HUES6 (cell line): ENCODE results near the gene GRIP2.

Experiments used
- H3K27ac ChIP-seq: 2 replicates; pipeline ENCODE4 v1.7.0; 2013; ENCODE audit warnings: low read depth, mild to moderate bottlenecking, low read length, inconsistent platforms
- H3K27me3 ChIP-seq: 2 replicates; pipeline ENCODE4 v1.6.1; 2013; ENCODE audit warnings: low read length; ENCODE audit not compliant: control insufficient read depth, insufficient read depth
- H3K36me3 ChIP-seq: 2 replicates; pipeline ENCODE4 v1.6.1; 2013; ENCODE audit warnings: low read length; ENCODE audit not compliant: control insufficient read depth, insufficient read depth
- H3K4me1 ChIP-seq: 2 replicates; pipeline ENCODE4 v1.6.1; 2013; ENCODE audit warnings: low read length; ENCODE audit not compliant: control insufficient read depth, insufficient read depth
- H3K4me3 ChIP-seq: 2 replicates; pipeline ENCODE4 v1.5.1; 2013; ENCODE audit warnings: low read depth, low read length
- H3K9ac ChIP-seq: one replicate; pipeline ENCODE4 v1.6.1; 2013; ENCODE audit warnings: mild to moderate bottlenecking, low read length
- H3K9me3 ChIP-seq: 2 replicates; pipeline ENCODE4 v1.6.1; 2013; ENCODE audit warnings: low read depth, low read length; ENCODE audit not compliant: control insufficient read depth, insufficient read depth

The GRIP2 gene

DNA sequence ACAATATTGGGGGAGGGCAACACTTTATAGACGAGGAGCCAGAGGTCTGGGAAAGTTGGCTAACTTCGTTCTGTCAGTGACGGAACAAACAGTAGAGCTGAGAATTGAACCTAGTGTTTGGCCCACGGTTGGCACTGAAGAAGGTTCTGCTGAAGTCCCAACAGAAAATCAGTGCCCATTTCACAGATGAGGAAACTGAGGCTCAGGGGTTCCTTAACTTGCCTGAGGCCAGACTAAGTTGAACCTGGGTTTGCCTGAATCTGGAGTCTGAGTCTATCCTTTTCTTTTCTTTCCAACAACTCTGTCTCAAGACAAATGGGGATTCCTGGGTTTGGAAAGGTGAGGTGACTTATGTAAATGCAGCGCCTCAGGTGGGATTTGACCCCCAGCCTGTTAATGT lies 82.7 kb downstream of the GRIP2 start:
- H3K9ac ChIP-seq: no peak overlapping the region
- H3K27me3 ChIP-seq: no peaks in the 10 kb centered on the region
- no peak overlapping the region for H3K27ac ChIP-seq
- H3K4me3 ChIP-seq: no peak overlapping the region
- peaks cover 27% of the 10 kb centered on the region for H3K4me1 ChIP-seq
- H3K9me3 ChIP-seq: no peaks in the 10 kb centered on the region
- peaks cover 89% of the 10 kb centered on the region for H3K36me3 ChIP-seq

DNA sequence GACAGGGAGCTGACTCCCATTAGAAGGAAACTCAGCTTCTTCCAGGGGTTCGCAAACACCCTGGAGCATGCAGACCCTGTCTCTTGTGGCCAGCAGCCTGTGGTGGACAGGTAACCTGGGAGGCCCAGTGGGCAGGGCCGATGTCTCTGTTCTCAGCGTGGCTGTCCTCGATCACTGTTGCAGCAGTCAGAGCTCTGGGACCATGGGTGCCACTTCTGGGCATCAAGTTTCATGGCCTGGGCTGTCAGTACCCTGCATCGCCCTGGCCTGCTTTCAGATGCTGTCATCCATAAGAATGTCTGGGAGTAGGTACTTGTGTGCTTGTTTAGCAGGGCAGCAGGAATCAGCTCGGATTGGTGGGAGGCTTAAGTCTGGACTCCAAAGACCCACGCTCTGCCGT lies 83.3 kb downstream of the GRIP2 start:
- no peak overlapping the region for H3K27ac ChIP-seq
- H3K4me1 ChIP-seq: peaks cover 20% of the 10 kb centered on the region
- H3K27me3 ChIP-seq: no peaks in the 10 kb centered on the region
- no peaks in the 10 kb centered on the region for H3K9me3 ChIP-seq
- no peak overlapping the region for H3K9ac ChIP-seq
- peaks cover 89% of the 10 kb centered on the region for H3K36me3 ChIP-seq
- no peak overlapping the region for H3K4me3 ChIP-seq

DNA sequence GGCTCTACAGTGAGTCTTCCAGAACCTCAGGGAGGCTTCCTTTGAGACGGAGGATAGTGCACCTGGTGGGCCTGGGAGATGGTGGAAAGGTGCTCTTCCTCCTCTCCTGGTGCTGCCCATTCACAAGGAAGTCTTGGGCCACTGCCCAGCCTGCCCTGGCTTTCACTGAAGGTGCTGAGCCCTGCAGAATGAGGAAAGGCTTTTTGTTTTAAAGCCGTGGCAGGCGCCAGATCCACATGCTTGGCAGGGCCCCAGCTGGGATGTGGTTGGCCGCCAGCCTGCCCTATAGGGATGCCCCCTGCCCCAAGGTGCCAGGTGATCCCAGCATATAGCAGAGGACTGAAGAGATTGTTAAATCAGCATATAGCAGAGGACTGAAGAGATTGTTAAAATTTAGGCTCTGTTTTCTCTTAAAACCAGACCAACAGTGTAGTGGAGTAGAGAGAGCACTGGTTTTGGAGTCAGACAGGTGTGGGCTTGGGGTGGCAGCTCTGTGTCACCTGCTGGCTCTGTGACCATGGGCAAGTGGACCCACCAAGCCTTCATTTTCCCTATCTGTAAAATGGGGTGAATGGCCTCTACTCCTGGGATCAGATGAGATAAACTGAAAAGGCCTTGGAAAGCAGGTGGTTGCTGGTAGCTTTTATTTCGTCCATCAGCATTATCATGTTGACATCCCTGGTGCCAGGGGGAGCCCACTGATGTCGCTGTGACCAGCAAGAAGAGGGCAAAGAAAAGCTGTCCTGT lies 84.4 kb downstream of the GRIP2 start:
- Histone ChIP-seq H3K4me1 (peaks cover 12% of the 10 kb centered on the region), H3K4me3 (no peak overlapping the region), H3K27me3 (no peaks in the 10 kb centered on the region), H3K9ac (no peak overlapping the region), H3K27ac (no peak overlapping the region), H3K9me3 (no peaks in the 10 kb centered on the region), H3K36me3 (peaks cover 91% of the 10 kb centered on the region)

DNA sequence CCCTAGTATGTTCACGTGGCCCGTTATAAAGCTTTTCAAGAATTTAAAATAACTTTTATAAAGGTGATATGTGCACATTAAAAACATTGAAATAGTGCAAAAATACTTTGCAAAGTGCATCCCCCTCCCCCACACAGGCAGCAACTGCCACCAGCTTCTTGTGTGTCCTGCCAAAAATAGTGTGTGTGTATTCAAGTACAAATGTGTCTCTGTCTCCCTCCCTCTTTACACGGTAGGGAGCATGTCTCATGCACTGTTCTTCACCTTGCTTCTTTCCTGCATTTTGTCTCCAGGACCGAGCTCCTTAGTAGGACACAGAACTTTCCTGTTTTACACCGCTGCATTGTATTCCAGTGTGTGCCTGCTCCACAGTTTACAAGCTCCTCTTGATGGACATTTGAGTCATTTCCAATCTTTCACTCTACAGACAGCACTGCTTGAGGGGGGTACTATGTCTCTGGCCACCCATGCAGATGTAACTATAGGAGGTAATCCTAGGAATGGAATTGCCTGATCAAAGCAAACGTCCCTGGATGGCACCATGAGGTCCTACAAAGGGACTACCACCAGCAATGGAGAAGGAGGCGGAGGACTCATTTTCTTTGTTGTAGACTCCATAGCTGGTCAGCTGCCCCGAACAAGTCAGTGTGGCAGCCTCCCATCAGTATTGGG lies 85.4 kb downstream of the GRIP2 start:
- Histone ChIP-seq H3K9ac (no peak overlapping the region), H3K27ac (no peak overlapping the region), H3K4me1 (peaks cover 12% of the 10 kb centered on the region), H3K4me3 (no peak overlapping the region), H3K9me3 (no peaks in the 10 kb centered on the region), H3K36me3 (peaks cover 90% of the 10 kb centered on the region), H3K27me3 (no peaks in the 10 kb centered on the region)

DNA sequence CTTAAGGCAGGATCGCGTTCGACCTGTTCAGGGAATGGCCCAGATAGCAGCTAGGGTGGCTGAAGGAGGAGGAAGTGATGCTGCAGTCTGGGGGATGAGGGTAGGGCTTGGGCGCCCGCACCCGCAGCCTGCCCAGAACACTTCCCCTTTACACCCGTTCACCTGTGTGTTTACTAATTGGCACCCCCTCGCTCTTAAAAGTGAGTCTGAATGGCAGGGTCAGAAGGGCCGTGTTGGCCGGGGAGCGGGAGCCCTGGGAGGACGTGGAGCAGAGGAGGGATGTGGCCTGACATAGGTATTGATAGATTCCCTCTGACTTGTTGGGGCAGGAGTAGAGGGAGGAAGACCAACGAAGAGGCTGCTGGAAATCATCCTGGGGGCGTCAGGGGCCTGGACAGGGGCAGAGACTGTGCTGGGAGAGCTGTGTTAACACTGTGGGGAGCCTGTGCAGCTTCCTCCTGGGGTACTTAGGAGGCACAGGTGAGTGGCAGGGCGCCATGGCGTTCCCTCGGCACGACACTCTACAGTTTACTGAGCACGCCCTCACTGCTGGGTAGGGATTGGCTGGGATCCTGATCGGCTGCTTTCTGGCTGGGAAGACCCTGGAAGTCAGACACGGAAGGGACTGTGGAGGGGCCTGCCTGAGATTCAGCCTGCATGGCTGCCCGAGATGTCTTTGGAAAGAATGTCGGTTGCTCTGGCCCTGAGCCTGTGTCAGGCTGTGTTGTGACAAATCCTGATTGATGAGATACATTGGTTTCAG lies 86.1 kb downstream of the GRIP2 start:
- Histone ChIP-seq H3K9ac (no peak overlapping the region), H3K27me3 (no peaks in the 10 kb centered on the region), H3K4me3 (no peak overlapping the region), H3K27ac (no peak overlapping the region), H3K4me1 (peaks cover 12% of the 10 kb centered on the region), H3K36me3 (peaks cover 88% of the 10 kb centered on the region), H3K9me3 (no peaks in the 10 kb centered on the region)

DNA sequence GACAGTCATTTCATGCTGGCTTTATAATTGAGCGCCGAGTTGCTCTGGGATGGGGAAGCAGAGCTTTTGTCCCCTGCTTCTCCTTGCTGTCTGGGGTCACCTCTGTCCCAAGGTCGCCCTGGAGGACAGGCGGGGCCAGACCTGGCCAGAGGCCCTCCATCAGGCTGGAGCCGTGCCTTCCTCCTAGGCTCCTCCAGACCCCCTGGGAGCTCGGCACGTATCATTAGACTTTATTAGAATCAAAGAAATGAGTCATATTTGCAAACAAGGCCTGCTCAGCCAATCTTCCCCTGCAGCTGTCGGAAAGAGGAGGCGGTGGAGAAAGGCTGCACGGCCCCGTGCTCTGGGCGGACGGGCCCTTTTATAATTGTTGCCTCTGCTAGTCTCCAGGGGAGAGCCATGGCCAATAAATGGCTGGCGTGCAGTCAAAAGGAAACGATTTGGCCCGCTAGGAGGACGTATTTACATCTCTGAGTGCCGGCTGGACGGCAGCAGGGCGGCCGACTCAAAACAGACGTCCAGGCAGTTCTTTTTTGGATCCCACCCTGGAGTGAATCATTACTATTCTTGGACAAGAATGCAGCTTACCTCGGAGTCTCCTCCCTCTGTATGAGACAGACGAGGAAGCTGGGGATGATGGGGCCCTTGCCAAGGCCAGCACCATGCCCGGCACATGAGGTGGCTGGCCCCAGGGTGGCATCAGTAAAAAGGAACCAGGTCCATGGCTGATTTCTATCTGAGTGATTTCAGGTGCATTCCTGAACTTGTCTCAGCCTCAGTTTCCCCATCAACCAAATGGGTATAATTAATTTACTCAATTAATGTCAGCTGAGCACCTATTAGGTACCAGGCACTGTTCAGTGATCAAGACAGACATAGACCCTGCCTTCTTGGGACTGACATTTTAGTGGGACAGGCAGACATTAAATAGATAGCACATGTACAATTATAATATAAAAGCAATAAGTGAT lies 87.1 kb downstream of the GRIP2 start:
- no peak overlapping the region for H3K9ac ChIP-seq
- H3K4me3 ChIP-seq: no peak overlapping the region
- no peaks in the 10 kb centered on the region for H3K27me3 ChIP-seq
- H3K9me3 ChIP-seq: no peaks in the 10 kb centered on the region
- peaks cover 6% of the 10 kb centered on the region for H3K4me1 ChIP-seq
- H3K36me3 ChIP-seq: peaks cover 88% of the 10 kb centered on the region
- no peak overlapping the region; the same call in 1 of the 2 replicates for H3K27ac ChIP-seq

DNA sequence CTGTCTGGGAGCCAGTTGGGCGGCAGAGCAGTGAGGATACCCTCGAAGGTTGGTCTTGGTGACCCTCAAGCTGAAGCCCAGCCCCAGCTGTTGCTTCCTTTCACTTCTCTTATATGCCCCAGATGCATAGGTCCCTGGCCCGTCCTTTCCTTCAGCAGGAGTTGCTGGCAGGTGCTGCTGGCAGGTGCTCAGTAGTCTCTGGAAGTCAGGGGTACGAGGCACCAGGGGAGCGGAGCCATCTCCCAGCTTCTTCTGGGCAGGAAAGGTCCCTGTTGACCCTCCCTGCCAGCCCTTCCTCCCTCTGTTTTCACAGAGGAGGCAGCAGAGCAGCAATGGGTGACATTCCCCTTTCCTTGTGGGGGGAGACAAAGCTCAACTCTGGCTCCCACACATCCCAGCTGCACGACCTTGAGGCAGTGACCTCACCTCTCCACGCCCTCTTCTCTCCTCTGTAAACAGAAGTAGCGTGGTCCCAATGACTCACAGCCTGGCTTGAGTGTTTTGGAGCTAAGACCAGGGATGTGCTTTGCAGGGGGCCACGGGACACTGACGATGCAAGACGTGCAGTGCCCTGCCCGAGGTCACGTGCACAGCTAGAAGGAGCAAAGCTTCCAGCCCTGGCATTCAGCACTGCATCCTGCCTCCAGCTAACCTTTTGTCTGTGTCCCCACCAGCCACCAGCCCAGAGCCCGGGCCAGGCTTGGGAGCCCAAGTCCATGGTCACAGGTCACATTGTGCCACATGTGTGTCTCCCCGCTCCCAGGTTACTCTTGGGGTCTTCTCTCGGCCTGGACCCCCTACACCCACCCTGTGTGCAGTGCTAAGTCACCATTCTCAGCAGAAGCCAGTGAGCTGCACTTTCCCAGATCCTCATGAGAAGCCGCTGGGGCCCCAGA lies 88.0 kb downstream of the GRIP2 start:
- Histone ChIP-seq H3K9ac (no peak overlapping the region), H3K4me3 (no peak overlapping the region), H3K27me3 (no peaks in the 10 kb centered on the region), H3K27ac (no peak overlapping the region; the same call in 1 of the 2 replicates), H3K36me3 (peaks cover 94% of the 10 kb centered on the region), H3K9me3 (peaks cover 4% of the 10 kb centered on the region; the same call in 1 of the 2 replicates), H3K4me1 (no peaks in the 10 kb centered on the region)

DNA sequence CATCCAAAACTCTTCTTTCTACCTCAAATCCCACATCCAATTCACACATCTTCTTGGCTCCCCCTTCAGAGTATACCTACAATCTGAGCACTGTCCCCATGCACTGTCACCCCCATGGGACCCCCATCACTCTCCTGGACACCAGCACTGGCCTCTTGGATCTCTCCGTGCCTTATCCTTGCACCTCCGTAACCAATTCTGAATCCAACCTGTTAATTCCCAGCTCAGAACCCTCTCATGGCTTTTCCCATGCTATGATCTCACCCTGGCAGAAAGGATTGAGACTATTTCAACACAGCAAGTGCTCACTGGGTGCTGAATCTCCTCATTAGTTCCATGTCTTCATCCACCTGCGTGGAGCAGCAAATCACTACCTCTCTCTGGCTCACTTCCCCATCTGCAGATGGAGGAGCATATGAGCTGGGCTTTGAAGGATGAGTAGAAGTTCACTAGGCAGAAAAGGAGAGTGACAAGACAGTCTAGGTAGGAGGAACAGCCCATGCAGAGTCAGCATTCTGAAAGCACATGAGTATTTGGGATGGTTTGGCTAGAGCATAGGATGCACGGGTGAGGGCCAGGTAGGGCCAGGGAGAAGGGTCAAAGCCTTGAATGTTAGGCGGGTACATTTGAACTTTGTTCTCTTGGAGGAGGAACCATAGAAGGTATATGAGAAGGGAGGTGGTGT lies 89.1 kb downstream of the GRIP2 start:
- Histone ChIP-seq H3K36me3 (peaks cover 96% of the 10 kb centered on the region), H3K4me3 (no peak overlapping the region), H3K27me3 (no peaks in the 10 kb centered on the region), H3K9me3 (peaks cover 4% of the 10 kb centered on the region; the same call in 1 of the 2 replicates), H3K4me1 (no peaks in the 10 kb centered on the region), H3K27ac (no peak overlapping the region), H3K9ac (no peak overlapping the region)

DNA sequence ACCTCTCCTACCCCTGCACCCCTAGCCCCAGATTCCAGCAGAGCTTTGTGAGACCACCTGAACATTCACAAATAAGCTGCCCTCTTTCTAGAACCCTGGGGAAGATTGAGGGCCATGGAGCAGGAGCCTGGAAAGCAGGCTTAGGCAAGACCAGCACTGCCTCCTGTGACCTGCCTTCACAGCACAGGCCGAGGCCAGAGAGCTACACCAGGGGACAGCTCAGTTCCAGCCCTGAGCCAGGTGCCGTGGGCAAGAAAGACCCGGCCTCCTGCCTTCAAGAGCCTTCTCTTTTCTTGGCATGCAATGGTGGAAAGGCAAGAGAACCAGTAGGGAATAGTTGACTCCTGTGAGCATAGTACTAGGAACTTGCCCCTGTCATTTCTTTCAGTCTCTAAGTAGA lies 89.6 kb downstream of the GRIP2 start:
- Histone ChIP-seq H3K27ac (no peak overlapping the region), H3K9ac (no peak overlapping the region), H3K9me3 (peaks cover 4% of the 10 kb centered on the region; the same call in 1 of the 2 replicates), H3K4me3 (no peak overlapping the region), H3K36me3 (peaks cover 97% of the 10 kb centered on the region), H3K27me3 (no peaks in the 10 kb centered on the region), H3K4me1 (no peaks in the 10 kb centered on the region)
